NCI-H2029 (cell line): ENCODE data around the gene CLDN6.

Source experiments
- DNase-seq: peaks from one replicate; lab custom pipeline; 2025; lab: John Stamatoyannopoulos, UW

The CLDN6 gene

DNA sequence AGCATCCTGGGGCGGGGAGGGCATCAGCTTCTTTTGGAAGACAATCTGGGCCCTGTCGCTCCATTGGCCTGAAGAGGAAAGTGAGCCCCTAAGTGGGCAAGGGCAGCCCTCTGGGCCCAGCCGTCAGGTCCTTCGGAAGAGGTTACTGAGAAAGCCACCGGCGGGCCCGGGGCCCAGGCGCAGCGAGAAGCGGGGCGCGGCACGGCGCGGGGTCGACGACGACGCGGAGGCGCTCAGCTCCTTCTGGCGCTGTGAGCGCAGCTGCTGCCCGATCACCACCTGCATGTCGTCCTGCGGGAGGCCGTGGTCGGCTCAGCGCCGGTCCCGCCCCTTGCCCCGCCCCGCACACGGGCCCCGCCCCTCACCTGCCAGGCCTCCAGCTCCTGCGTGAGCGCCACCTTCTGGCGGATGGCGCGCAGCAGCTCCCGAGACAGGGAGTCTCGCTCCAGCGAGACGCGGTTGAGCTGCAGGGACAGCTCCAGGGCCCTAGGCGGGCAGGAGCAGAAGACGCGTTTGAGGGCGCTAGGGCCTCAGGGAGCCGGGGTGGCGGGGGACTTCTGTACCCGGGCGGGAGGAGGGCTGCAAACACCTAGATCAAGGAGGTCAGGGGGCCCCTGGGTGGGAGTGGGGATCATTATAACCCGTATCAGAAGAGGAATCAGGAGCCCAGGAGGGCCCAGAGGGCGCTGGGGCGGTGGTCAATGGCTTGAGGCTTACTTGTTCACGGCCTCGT is 10.2 kb upstream of the CLDN6 start:
- DNase-seq, result peak; percentile 80

DNA sequence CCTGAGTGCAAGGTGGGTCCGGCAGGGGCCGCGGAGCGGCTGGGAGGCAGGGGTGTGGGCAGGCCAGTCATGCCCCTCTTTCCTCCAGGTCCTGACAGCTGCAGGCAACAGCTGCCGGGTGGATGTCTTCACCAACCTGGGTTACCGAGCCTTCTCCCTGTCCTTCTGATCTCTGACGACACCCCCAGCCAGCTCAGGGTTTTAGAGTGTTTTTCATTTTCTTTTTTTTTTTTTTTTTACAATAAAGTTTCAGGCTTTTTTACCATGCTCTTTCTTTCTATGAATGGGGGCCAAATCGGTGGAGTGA is 9.5 kb upstream of the CLDN6 start:
- no peak for DNase-seq

DNA sequence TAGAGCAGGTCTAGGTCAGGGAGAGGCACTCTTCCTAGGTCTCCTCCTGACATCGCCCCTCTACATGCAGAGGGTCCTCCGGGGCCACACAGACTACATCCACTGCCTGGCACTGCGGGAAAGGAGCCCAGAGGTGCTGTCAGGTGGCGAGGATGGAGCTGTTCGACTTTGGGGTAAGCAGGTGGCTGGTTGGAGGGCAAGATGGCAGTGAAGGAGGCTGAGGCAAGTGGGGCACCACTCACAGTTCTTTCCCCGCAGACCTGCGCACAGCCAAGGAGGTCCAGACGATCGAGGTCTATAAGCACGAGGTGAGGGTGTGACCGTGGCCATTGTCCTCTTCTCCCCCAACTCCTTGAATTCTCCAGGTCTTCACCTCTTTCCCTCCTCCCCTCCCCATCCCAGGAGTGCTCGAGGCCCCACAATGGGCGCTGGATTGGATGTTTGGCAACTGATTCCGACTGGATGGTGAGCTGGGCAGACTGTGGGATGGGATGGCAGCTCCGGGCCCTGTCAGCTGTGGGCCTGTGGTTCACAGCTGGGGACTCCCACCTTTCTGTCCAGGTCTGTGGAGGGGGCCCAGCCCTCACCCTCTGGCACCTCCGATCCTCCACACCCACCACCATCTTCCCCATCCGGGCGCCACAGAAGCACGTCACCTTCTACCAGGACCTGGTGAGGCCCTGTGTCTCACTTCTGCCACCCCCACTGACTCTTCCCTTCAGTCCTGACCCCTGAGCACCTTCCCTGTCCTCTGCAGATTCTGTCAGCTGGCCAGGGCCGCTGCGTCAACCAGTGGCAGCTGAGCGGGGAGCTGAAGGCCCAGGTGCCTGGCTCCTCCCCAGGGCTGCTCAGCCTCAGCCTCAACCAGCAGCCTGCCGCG is 8.9 kb upstream of the CLDN6 start:
- DNase-seq, result no peak

GRCh38 chr16:3026003-3026378 is 8.0 kb upstream of the CLDN6 start:
- no peak for DNase-seq

GRCh38 chr16:3025032-3026002 is 7.3 kb upstream of the CLDN6 start:
- DNase-seq, result no peak

DNA sequence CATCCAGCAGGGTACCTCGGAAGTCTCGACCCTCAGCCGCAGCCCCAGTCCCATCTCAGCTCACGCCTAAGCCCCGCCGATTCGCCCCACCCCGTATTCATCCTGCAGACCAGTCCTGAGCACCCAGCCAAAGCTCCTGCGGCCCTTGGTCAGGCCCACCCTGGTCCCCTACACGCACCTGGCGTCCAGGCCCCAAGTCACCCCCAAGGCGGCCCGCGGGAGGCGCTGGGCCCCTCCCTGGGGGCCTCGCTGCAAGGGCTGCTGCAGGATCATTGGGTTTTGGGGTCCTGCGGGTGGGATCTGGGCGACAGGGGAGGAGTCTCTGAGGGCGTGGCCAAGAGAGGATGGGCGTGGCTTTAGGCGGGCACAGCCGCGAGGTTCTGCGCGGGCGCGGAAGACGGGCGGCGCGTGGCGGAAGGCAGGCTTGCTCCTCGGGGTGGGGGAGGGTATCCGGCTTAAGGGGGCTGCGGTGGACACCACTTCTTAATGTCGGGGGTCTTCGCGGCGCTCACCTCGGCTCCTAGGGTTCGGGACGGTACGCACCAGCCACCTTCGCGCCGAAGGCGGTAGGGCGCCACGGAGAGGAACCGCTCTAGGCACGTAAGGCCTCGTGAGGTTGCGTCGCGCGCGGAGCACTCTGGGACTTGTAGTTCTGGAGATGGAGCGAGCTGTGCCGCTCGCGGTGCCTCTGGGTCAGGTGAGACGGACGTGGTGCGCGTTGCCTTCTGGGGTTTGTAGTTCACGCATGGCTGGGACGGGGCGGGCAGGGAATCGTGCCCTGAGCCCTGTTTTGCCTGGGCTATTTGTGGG is 5.9 kb upstream of the CLDN6 start, which contains the start of the genes HCFC1R1 and THOC6:
TSS of gene HCFC1R1 (minus strand) at position 274 of the 810 bp plus-strand sequence. CDS start at position 273, 1 bp downstream.
TSS of gene THOC6 (plus strand) at position 367 of the 810 bp plus-strand sequence. CDS start at position 659, 292 bp downstream.
- DNase-seq, result peak; percentile 95

- DNase-seq, result no peak
Observed at GRCh38 chr16:3023415-3023668, 5.4 kb upstream of the CLDN6 start.

GRCh38 chr16:3022684-3023414 is 4.9 kb upstream of the CLDN6 start:
- DNase-seq, result no peak

GRCh38 chr16:3022208-3022683 is 4.3 kb upstream of the CLDN6 start:
- DNase-seq, result no peak

DNA sequence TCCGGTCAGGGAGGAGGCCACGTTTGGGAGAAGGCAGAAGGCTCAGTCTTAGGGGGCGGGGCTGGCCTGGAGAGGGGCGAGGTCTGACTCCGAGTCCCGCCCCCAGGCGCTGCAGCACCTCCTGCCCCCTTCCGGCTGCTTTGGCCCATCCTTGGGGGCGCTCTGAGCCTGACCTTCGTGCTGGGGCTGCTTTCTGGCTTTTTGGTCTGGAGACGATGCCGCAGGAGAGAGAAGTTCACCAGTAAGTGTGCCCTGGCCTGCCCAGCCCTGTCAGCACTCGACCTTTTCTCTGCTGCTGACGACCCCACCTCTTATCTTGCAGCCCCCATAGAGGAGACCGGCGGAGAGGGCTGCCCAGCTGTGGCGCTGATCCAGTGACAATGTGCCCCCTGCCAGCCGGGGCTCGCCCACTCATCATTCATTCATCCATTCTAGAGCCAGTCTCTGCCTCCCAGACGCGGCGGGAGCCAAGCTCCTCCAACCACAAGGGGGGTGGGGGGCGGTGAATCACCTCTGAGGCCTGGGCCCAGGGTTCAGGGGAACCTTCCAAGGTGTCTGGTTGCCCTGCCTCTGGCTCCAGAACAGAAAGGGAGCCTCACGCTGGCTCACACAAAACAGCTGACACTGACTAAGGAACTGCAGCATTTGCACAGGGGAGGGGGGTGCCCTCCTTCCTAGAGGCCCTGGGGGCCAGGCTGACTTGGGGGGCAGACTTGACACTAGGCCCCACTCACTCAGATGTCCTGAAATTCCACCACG is 3.6 kb upstream of the CLDN6 start:
- DNase-seq, result no peak

GRCh38 chr16:3020604-3021448 is 2.8 kb upstream of the CLDN6 start:
- DNase-seq, result no peak

DNA sequence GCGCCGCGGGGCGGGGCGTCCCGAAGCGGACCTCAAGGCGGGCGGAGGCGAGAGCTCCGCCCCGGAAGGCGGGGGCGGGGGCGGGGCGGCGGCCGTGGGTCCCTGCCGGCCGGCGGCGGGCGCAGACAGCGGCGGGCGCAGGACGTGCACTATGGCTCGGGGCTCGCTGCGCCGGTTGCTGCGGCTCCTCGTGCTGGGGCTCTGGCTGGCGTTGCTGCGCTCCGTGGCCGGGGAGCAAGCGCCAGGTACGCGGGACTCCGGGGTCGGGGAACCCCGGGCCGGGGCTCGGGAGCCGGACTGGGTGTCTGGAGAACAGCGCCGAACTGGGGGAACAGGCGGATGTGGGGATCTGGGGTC is 2.2 kb upstream of the CLDN6 start, which contains the start of gene TNFRSF12A:
TSS of gene TNFRSF12A (plus strand) at position 122 of the 357 bp plus-strand sequence. CDS start at position 152, 30 bp downstream.
- DNase-seq, result peak; percentile 38

GRCh38 chr16:3019594-3020246 is 1.7 kb upstream of the CLDN6 start:
- DNase-seq, result no peak

- DNase-seq, result no peak
Observed at GRCh38 chr16:3017344-3017743, 639 bp downstream of the CLDN6 start.

DNA sequence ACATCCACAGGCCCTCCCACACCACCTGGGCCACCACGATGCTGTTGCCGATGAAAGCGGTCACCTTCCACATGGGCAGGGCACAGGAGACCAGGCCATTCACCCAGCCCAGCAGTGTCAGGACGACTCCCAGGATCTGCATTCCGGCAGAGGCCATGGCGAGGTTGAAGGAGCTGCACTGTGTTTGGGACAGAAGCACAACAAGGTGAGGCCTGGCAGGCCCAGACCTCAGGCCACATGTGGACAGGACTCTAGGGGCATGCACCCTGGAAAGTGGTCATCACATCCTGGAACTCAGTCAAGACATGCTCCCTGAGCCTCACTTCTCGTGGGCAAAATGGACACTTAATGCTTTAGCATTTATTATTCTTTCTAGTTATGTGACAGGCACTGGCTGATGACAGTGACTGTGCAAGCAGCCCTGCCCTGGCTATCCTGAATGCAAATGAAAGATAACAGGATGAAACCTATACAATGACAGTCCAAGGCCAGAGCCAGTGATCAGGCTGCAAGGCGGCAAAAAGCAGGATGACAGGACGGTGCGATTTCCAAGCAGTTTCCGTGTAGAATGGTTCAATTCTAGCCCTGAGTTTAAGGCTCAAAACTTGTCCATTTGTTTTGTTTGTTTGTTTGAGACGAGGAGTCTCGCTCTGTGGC is 2.0 kb downstream of the CLDN6 start:
- no peak for DNase-seq

GRCh38 chr16:3014971-3015370 is 3.0 kb downstream of the CLDN6 start:
- no peak for DNase-seq

- DNase-seq, result no peak
Observed at GRCh38 chr16:3013998-3014690, 3.8 kb downstream of the CLDN6 start.
